Thyroid gland (tissue), 4 donors: ENCODE data around the gene GALNTL6. TPM values are rescaled to one million over a fixed set of nuclear protein-coding genes. Genes with fewer than 3 reads are reported as not detected.

Experiments used
- DNase-seq, 2 donors: peaks; one replicate each; pipeline ENCODE4 v3.0.0-alpha.2; 2019
- H3K27ac ChIP-seq, 3 donors: fragments of 200-600 bp; sonication (generic); 1 replicate in 2 of 3; 2 replicates in 1 of 3; pipeline ENCODE4 v1.5.1; 2016 to 2019; ENCODE audit warnings: mild to moderate bottlenecking in 1 of 3, moderate library complexity in 1 of 3
- H3K27me3 ChIP-seq: fragments of 200-600 bp; sonication (generic); one replicate; pipeline ENCODE4 v1.5.1; 2019
- H3K36me3 ChIP-seq, 2 donors: fragments of 200-600 bp; sonication (generic); one replicate each; pipeline ENCODE4 v1.5.1; 2016 to 2019
- H3K4me1 ChIP-seq, 2 donors: fragments of 200-600 bp; sonication (generic); one replicate each; pipeline ENCODE4 v1.5.1; 2017 to 2019
- H3K4me3 ChIP-seq, 3 donors: fragments of 200-600 bp; sonication (generic); replicated peaks in 1 of 3; 1 replicate in 2 of 3; 2 replicates in 1 of 3; pipeline ENCODE4 v1.5.1; 2016; ENCODE audit warnings: mild to moderate bottlenecking in 1 of 3
- H3K9me3 ChIP-seq: fragments of 200-600 bp; sonication (generic); one replicate; pipeline ENCODE4 v1.5.1; 2017
- POLR2A ChIP-seq, 2 donors: fragments of 450-650 bp; IDR thresholded peaks; one replicate each; pipeline ENCODE4 v1.6.1; 2017; ENCODE audit warnings: antibody characterized with exemption in 2 of 2, mild to moderate bottlenecking in 2 of 2, moderate library complexity in 1 of 2
- WGBS, 2 donors: methylation state at CpG; one replicate each; pipeline ENCODE4 v1.1.5; 2017; 5-methylcytosine and 5-hydroxymethylcytosine counted together
- intact Hi-C: fragments of 100-400 bp; cut with DNase I; formaldehyde crosslinking; loops from one replicate; pipeline ENCODE4 v1.15.1; 2023
- total RNA-seq, 4 donors: library from RNA; depleted of rRNA; stranded (reverse); fragments of >200 nt; gene quantifications; one replicate each; pipeline ENCODE4 v1.2.3, GENCODE V29; 2016
- TF ChIP-seq, protein P1 (sequence below), 6 experiments: fragments of 200-600 bp in 3 of 6; fragments of 450-650 bp in 3 of 6; sonication (generic) in 3 of 6; IDR thresholded peaks; one replicate each; pipeline ENCODE4 v1.5.1; 2016 to 2019; ENCODE audit warnings: antibody characterized with exemption in 6 of 6, mild to moderate bottlenecking in 2 of 6, inconsistent platforms in 1 of 6, moderate library complexity in 1 of 6

The GALNTL6 gene
- total RNA-seq, 4 donors from 2014 or later, result not detected

DNA sequence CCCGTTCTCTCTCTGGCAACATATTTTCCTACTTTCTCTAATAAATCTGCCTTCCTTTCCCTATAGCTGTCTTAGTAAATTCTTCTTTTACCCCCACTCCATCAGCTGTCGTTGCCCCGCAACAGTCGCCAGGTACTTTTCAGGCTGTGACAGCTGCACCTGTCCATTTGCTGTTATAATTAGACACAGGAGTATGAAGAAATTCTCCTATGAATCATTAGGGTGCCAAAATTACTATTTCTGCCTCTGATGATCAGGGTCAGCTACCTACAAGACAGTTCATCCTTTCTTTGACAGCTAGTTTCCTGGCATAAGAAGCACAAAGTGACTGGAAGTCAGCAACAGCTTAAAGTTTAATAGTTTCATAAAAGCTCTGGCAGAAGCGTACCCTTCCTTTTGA lies 19.5 kb upstream of the GALNTL6 start:
- intact Hi-C loops, result no loop called here

DNA sequence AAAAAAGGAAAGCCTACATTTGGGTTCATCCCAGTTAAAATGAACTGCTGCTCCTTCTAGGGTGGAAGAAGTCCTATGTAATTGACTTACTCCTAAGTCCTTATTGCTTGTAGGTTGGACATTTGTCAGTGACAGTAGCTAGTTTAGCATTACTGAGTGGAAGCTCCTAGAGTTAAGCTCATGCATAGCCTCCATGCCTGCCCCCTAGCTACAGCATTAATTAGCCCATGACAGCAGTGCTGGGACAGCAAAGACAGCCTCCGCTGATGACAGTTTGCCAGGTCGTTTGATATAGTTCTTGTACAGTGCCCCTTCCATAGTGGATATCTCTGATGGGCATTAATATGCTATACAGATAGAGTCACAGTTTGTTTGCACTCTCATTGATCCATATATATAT lies 18.7 kb upstream of the GALNTL6 start:
- Histone ChIP-seq H3K27ac (no peak overlapping the region), H3K36me3 (no peaks in the 10 kb centered on the region), H3K4me3 (no peak overlapping the region), H3K9me3 (no peaks in the 10 kb centered on the region), H3K27me3 (no peaks in the 10 kb centered on the region), H3K4me1 (no peaks in the 10 kb centered on the region)
- WGBS, 2 donors, result 87% methylated on average over 2 of the region's 2 CpGs; no CpG with 5 or more reads in 1 of the 2 donors
- no peak for DNase-seq
- intact Hi-C loops, result no loop called here
- TF ChIP-seq, protein P1, sequence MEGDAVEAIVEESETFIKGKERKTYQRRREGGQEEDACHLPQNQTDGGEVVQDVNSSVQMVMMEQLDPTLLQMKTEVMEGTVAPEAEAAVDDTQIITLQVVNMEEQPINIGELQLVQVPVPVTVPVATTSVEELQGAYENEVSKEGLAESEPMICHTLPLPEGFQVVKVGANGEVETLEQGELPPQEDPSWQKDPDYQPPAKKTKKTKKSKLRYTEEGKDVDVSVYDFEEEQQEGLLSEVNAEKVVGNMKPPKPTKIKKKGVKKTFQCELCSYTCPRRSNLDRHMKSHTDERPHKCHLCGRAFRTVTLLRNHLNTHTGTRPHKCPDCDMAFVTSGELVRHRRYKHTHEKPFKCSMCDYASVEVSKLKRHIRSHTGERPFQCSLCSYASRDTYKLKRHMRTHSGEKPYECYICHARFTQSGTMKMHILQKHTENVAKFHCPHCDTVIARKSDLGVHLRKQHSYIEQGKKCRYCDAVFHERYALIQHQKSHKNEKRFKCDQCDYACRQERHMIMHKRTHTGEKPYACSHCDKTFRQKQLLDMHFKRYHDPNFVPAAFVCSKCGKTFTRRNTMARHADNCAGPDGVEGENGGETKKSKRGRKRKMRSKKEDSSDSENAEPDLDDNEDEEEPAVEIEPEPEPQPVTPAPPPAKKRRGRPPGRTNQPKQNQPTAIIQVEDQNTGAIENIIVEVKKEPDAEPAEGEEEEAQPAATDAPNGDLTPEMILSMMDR (IDR thresholded peaks at IDR 0.05), result no peak
- TF ChIP-seq POLR2A (IDR thresholded peaks at IDR 0.05), result no peak

More for the DNA sequence above, 19.5 kb upstream of the GALNTL6 start:
- TF ChIP-seq, protein P1 (IDR thresholded peaks at IDR 0.05), result no peak
- no peak for TF ChIP-seq POLR2A (IDR thresholded peaks at IDR 0.05)
- 90 to 94% methylated on average over 5 of the region's 5 CpGs for WGBS, 2 donors
- no peak for DNase-seq
- Histone ChIP-seq H3K27me3 (no peaks in the 10 kb centered on the region), H3K36me3 (no peaks in the 10 kb centered on the region), H3K27ac (no peak overlapping the region), H3K4me3 (no peak overlapping the region), H3K9me3 (no peaks in the 10 kb centered on the region), H3K4me1 (no peaks in the 10 kb centered on the region)

DNA sequence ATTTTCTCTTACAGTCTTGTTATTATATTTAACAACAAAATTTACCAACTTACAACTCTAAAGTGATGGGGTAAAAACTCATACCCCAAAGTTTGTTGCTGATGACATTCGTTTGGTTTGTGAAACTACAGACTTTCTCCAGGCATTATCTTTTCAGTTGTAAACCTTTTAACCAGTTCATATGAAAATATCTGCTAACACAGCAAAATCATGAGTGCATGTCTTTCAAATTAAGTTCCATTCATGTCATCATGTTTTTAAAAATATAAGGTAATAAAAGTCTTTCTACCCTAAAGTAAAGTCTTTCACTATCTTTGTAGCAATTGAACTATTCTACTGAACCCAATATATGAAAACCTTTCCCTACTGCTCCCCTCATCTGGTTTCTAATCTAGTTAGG lies 3.4 kb upstream of the GALNTL6 start:
- no peak for DNase-seq
- Histone ChIP-seq H3K4me3 (no peak overlapping the region), H3K9me3 (peaks cover 4% of the 10 kb centered on the region), H3K27ac (no peak overlapping the region), H3K36me3 (no peaks in the 10 kb centered on the region), H3K27me3 (no peaks in the 10 kb centered on the region), H3K4me1 (peaks cover 3 to 7% of the 10 kb centered on the region in 2 donors)
- TF ChIP-seq, protein P1 (IDR thresholded peaks at IDR 0.05), result no peak
- TF ChIP-seq POLR2A (IDR thresholded peaks at IDR 0.05), result no peak
- intact Hi-C loops, result no loop called here
- WGBS, 2 donors, result 81 to 84% methylated on average over 1 of the region's 1 CpG

DNA sequence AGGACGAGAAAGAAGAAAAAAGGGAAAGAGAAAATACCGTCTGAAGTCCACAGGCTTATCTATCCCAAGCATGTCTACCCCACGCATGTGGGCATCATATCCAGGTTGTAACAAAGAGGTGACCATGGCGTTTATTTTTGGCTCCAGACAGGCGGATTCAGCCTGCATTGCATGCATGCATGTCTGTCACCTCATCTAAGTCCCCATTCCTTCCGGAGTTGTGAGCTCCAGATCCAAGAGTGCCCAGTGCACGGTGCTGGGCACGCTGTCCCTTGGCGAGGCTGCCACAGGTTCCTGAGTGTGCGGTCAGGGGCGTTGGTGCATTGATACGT lies 905 bp upstream of the GALNTL6 start:
- DNase-seq, result no peak
- TF ChIP-seq, protein P1 (IDR thresholded peaks at IDR 0.05), result no peak
- no peak for TF ChIP-seq POLR2A (IDR thresholded peaks at IDR 0.05)
- Histone ChIP-seq H3K27me3 (no peaks in the 10 kb centered on the region), H3K36me3 (no peaks in the 10 kb centered on the region), H3K4me3 (no peak overlapping the region), H3K4me1 (peaks cover 3 to 7% of the 10 kb centered on the region in 2 donors), H3K27ac (no peak overlapping the region), H3K9me3 (peaks cover 4% of the 10 kb centered on the region)
- intact Hi-C loops, result no loop called here
- WGBS, 2 donors, result 7 to 8% methylated on average over 8 to 10 of the region's 12 CpGs

DNA sequence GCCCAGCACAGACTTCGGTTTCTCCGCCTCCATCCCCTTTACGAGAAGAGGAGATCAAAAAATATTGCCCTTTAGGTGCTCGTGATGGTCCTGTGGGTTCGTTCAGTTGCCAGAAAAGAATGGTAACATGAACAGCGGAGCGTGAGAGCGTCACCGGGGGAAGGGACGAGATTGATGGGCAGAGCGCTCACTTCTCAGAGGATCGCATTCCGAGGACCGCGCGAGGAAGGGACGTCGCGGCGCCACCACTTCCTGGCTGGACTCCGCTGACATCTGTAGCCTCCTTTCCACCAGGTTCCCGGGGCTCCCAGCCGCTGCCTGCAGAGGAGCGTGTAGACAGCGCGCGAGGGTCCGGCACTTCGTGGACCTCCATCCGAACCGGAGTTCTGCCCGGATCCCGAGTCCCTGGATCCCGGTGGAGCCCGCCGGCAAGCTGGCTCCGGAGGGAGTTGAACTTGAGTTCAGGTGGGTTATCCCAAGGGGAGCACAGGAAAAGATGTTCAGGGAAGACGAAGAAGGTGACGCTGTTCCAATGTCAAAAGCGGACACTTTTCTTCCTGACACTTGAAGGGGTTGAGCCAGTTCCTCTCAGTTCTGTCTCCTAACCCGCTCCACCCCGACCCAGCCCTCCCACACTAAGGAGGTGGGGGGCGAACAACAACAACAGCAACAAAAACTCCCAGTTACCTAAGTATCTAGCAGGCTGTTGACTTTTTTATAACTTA lies 484 bp downstream of the GALNTL6 start:
- H3K4me1 ChIP-seq, result peaks cover 3 to 7% of the 10 kb centered on the region in 2 donors
- H3K36me3 ChIP-seq, result no peaks in the 10 kb centered on the region
- DNase-seq, result no peak
- intact Hi-C loops, result no loop called here
- no peaks in the 10 kb centered on the region for H3K27me3 ChIP-seq
- H3K4me3 ChIP-seq, result no peak overlapping the region
- 3 to 10% methylated on average over 36 to 40 of the region's 43 CpGs for WGBS, 2 donors
- H3K9me3 ChIP-seq, result peaks cover 4% of the 10 kb centered on the region
- no peak overlapping the region for H3K27ac ChIP-seq
- TF ChIP-seq POLR2A (IDR thresholded peaks at IDR 0.05), result no peak
- TF ChIP-seq, protein P1 (IDR thresholded peaks at IDR 0.05), result no peak
